A172 (cell line): ENCODE results near the gene KCNMA1. TPM values are rescaled to one million over a fixed set of nuclear protein-coding genes. Genes with fewer than 3 reads are reported as not detected.
A peak's percentile ranks its signal among the peaks of the same experiment; 100 is the strongest.
"Not testable (repeated sequence)": the region's sequence is repeated elsewhere in the genome, so short reads cannot be mapped to it uniquely, and the experiment has no call there.

Experiments used
- DNase-seq: peaks from one replicate; pipeline ENCODE4 v3.0.0-alpha.2; 2015; ENCODE audit warnings: low spot score
- total RNA-seq: library from RNA; depleted of rRNA; stranded (reverse); fragments of >200 nt; shearing (Covaris generic); gene quantifications from 2 replicates; pipeline ENCODE4 v1.2.3, GENCODE V29; 2014

KCNMA1 gene
- total RNA-seq, 1 experiment from 2014 or later, result 50.7 TPM

DNA sequence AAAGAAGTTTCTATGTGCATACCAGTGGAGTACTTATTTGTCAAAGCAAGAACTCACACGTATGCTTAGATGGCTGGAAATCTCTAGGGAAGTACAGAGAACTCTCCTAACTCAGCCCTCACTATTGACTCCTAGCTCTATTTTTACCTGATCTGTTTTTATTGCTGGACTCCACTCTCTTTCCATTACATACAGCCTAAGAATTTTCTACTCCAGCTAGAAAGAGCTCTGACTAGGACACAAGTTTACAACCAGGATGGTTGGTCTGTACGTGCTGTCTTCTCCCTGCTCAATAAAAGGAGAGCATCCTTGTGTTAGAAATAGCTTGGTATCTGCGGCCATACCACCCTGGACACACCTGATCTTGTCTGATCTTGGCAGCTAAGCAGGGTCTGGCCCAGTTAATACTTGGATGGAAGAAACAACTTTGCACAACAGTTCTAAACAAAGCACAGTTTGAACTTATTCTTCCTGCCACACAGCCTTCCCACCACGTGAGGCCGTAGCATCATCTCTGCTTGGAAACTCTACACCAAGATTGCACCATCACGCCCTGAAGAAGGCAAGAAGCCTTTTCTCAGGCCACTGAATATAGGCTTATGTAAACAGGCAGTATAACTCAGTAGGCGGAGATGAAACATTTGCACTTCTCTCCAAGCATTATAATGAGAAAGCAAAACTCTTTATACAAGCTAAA, 50.7 kb downstream of the KCNMA1 start:
- no peak for DNase-seq

DNA sequence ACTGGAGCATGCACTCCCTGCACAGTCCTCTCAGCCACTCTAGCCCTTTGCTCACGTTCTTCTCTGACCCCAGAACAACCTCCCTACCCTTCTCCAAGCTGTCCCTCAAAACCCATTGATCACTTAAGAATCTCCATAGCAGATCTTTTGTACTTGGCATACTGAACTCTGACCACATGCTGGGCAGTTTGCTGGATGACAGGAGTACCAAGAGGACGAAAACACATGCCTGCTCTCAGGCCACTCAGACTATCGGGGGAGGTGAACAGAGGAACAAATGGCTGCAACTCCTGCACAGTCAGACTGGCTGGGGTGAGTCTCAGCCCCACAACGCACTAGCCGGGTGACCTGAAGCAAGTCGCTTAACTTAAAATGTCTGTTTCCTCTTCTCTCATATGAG, 52.7 kb downstream of the KCNMA1 start:
- DNase-seq, result no peak

DNA sequence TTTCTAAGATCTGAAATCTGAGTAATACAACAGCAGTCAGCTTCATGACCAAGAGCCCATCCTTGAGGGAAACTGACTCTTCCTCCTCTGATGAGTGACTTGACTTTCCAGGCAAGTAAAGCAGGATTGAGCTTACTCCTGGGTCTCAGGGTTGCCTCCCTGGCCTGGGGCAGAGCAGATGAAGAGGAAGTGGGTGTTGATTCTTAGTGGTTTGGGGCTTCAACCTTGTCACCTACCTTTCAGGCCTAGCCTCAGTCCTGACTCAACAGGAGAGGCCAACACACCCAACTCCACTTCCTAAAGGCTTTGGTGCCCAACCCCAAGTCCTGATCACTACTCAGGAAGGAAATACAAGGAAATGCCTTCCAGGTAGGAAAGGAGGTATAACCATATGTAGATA, 54.1 kb downstream of the KCNMA1 start:
- no peak for DNase-seq

DNA sequence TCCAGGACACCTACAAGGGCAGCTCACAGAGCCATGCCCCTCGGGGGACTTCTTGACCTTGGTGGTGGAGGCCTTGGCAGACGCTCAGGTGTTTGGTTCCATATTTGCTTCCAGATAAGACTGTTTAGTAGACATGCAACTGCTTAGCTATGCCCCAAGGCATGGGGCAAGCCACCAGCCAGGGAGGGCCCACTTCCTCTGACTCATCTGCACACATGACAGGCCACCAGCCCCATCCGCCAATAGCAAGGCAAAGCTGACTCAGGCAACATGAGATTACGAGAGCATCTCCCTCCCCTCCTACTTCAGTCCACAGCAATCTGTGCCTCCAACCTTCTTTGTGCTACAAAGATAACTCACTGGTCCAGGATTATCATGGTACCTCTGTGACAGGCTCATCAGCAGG, 54.9 kb downstream of the KCNMA1 start:
- peak; percentile 99 for DNase-seq

DNA sequence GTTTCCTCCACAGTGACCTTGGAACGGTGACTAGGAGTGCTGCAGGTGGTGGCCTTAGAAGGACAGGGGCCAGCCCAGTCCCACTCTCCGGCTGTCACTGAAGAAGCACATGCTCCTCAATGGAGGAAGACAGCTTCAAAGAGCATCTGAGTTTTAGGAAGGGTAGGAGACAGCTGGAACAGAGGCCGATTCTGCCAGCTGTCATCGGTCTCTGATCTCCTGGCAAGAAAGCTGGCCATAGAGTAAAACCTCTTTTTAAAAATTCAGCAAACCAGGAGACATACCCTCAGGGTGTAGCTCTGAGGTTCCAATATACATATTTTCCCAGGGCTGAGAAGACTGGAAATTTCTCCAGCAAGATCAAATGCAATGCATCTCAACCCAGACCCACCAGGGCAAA, 55.9 kb downstream of the KCNMA1 start:
- no peak for DNase-seq

DNA sequence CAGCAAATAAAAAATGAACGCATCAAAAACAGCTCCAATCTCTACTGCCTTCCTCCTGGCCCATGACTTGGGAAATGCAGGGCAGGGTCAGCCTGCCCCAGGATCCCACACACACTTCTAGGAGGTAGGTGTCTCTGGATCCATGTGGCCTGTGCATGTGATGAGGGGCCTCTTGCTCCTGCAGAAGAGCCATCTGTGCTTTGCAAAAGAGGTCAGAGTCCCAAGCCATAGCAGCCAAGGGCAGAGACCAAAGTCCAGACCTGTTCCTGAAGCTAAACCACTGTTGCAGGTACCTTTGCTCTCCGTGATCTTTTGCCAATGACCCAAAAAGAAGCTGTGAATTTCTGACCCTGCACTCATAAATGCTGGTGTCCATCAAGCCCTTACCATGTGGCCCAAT, 57.1 kb downstream of the KCNMA1 start:
- DNase-seq, result no peak

DNA sequence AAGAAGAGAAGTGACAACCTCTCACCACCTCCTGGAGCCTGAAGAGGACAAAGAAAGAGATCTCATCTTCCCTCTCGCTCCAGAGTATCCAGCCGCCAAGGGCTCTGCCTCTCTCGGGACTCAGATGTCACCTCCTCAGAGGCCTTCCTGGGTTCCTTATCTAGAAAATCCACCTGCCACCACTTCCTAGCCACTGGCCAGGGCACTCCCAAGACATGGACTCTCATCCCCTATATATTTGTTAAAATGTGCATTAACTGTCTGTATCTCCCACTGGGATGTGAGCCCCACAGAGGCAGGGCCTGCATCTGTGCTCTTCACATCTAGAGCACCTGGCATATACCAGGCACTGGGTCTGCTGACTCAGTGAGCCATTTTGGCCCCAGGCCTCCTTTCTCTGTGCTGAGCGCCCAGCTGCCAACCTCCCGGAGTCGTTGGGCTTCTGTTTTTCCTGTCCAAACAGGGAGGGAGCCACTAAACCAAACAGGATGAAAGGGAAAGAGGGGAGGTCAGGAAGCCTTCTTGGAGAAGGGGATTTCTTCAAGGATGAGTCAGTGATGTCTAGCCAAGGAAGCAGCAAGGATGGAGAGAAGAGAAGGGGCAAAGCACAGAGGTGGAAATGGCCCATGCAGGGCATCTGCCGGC, 58.9 kb downstream of the KCNMA1 start:
- DNase-seq, result peak; percentile 93

DNA sequence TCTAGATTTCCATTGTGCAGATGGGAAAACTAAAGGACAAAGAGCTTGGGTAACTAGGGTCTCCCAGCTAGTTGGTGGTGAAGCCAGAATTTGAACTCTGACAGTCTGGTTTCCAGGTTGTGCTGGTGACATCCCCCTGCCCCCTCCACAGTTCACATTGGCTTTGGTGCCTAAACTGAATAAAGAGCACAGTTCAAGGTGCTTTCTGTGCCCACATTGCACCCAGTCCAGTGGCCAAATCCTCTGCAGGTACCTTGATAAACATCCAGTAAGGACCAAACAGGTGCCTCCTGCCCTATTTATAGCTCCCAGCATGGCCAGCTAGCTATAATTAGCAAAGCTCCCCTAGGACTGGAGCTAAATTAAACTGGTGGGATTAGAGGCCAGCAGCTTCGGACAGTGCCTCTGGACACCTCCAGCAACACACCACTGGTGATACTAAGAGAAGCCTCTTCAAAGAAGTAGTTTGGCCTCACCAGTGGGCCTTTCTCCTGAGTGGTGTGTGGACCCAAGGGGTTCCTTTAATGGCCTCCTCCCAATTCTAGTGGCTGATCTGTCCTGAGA, 59.9 kb downstream of the KCNMA1 start:
- DNase-seq, result no peak

DNA sequence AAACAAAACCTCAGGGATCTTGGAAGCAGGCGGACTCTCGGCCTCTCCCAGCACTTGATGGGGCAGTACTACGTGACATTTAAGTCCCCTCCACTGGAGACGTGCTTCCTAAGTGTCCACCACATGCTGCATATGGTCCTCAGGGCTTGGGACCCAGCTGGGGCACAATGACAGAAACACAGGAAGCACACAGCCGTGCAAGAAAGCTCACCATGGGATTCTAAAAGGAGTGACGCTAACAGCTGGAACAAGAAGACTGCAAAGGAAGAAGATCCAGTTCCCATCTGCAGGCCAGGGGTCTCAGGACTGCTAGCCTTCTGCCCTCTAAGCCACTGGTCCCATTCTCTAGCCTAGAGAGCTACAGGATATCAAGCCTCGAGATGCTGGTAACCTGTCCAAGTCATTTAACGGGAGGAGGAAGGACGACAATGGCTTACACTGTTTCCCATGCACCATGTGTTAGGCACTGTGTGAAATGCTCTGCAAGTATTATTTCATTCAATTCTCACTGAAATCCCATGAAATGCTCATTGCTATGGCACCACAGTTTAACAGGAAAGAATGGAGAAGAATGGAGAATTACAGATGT, 61.1 kb downstream of the KCNMA1 start:
- no peak for DNase-seq

DNA sequence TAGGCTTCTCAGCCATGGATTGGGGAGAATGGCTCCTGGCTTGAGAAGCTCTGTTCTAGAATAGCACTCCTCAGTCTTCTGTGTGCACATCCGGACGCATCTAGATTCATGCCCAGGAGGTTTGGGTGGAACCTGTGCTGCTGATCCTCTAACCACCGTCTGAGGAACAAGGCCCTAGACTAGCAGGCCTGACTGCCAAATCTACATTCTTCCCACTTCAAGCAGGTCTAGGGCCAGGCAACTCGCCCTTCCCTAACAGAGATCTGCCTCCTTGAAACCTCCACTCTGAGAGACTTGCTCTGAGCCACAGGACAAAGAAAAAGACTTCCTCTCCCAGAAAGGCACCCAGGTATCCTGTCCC, 61.6 kb downstream of the KCNMA1 start:
- DNase-seq, result no peak

DNA sequence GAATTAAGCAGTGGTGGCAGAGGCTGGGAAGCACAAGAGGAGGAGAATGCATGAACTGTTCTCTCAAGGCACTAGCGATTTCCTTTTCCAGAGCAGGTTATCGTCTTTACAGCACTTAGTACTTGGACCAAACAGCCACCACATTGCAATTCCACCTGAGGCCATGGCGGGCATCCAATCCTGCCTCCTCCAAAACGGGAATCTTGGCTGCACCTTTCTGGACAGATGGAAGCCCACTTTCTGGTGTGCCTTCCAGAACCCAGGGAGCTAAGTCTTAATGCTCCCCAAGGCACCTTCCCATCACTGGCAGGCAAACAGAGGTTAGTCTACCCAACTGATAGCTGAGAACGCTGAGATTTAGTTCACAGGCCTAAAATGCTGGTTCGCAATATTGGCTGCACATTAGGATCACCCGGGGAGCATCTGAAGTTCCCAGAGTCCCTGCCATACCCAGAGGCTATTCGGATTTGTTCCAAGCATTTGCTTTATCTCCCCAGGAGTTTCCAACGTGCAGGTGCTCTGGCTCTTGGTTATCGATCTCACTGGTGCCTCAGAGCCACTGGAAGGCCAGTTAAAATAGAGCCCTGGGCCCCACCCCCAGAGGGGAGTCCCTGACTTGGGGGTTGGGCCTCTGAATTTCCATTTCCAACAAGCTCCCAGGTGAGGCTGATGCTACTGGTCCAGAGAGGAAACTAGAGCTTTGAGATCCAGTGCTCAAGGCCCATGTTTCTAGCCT, 62.2 kb downstream of the KCNMA1 start:
- DNase-seq, result no peak

DNA sequence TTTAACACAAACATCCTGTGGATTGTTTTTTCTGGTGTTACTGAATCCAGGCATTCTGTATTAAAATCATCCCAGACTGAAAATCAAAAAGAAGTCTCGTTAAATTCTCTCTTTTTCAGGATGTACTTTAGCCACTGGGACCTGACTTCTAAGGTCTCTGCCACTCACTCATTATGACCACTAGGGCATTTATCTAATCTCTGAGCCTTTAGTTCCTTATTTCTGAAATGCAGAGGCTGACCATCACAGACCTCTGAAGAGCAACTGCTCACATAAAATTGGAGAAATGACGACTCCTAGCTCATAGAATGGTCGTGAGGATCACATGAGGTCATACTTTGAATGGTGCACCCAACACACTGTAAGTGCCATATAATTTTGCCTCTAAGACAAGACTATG, 63.2 kb downstream of the KCNMA1 start:
- no peak for DNase-seq

DNA sequence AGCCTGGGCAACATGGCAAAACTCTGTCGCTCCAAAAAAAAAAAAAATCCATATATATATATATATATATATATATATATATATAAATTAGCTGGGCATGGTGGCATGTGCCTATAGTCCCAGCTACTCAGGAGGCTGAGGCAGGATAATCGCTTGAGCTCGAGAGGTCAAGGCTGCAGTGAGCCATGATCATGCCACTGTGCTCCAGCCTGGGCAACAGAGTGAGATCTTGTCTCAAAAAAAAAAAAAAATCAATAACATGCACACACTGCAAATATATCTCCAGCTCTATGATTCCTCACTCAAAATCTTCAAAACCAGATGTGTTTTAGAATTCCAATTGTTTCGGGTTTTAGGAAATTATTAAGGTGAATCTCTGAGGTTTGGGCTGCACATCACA, 65.1 kb downstream of the KCNMA1 start:
- not testable (repeated sequence) for DNase-seq

DNA sequence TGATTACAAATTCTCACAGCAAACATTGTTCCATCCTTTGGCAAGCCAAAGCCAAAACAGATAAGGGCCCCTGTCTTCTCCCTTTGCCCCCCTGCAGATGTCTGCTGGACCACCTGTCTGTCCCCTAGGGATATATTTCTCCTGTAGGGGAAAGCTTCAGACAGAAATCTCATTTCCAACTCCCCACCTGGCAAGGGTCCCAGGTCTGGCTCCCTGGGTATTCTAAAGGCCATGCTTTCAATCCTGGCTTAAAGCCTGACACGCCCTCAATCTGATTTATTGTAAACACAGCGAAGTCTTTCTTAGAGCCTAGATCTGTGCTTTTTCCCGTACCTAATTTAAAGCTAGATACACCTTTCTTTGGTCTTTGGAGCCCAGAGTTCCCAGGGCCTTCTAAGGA, 66.1 kb downstream of the KCNMA1 start:
- no peak for DNase-seq

DNA sequence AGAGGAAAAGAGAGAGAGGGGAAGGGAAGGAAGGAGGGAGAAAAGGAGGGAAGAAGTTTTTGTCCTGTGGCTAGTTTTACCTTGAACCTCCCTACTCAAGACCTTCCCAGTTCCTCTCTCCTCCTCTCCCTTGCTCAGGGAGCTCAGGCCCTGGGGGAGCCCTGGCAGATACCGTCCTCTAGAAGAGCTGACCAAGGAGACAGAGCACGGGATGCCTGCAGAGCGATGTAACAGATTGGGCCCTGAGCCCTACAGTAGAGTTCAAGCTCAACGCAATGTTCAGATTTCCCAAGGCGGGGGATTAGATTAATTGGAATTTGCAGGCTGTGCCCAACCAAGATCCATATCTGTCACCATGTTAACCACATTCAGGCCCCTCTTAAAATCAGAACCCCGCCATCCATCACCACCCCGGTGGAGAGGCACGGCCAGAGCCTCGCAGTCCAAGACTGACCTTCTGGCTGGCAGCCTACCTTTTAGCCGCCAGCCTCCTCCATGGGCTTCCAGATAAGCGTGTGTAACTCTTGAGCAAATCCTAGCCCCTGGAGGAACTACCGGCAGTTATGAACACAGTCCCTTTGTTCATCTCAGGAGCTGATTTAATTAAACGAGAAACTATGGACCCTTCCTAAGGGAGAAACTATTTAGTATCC, 70.6 kb downstream of the KCNMA1 start:
- no peak for DNase-seq

DNA sequence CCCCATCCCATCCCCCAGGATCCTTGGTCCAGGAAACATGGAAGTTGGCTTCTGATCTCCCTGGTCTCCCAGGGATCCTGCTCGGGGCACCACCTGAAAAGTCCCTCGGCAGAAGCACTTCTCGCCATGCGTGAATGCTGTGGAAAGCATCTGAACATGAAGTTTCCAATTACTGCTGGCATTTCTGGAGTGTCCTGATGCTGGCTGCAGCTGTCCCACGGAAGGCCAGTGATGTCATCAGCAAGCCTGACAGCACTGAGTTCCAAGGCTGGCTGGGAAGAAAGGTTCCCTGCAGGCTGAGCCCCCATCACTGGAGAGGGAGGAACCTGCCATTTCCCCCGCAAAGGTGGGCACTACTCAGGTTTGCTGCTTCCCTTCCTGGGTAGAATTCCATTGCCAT, 71.4 kb downstream of the KCNMA1 start:
- no peak for DNase-seq

DNA sequence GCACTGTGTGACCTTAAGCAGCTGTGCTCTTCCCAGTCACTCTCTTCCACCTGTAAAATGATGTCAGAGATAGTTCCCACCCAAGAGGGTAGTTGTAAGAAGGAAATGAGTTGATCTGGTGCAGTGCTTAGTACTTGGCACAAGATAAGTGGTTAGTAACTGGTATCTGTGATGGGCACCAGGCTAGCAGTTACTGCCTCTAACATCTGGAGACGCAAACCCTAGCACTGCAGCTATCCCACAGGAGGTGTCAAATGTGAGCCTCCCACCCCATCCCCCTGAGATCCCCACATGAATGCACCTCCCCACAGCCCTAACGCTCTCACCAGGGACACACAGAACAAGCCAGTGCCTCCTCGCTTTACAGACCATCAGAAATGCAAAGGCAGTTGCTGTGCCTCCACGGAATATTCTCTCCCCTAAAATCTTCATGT, 72.0 kb downstream of the KCNMA1 start:
- peak; percentile 75 for DNase-seq

DNA sequence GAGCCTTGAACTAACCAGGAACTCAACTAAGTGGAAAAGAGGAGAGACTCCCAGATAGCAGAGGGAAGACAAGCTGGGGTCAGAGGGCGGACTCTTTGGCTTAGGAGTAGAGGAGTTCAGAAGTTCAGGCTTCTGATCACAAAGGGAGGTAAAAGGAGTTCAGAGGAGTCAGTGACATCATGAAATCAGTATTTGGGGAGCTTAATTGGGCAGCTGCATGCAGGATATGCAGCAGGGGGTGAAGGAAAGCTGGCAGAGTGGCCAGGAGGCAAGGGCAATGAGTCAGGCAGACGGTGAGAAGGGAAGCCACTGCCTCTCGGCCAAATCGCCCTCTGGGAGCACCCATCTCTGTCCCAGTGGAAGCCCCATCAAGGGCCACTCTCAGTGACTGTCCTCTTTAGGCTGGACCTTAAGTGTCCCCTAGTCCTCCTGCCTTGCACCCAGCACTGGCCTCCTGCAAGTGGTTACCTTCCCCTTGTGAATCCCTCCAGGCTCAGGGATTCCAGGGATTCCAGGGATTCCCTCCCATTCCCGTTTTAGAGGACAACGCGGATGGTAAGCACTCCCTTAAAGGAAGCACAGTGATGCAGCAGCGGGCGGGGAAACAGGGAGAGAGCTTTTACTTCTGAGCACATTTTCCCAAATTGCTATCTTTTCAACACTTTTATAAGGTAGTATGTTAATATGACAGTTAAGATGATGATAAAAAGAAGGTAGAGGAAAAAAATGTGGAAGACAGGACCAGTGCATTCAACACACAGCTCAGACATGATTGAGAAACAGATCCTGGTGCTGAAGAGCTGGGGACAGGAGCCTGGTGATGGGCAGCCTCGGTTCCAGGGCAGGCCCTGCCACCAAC, 72.6 kb downstream of the KCNMA1 start:
- peak; percentile 97 for DNase-seq

DNA sequence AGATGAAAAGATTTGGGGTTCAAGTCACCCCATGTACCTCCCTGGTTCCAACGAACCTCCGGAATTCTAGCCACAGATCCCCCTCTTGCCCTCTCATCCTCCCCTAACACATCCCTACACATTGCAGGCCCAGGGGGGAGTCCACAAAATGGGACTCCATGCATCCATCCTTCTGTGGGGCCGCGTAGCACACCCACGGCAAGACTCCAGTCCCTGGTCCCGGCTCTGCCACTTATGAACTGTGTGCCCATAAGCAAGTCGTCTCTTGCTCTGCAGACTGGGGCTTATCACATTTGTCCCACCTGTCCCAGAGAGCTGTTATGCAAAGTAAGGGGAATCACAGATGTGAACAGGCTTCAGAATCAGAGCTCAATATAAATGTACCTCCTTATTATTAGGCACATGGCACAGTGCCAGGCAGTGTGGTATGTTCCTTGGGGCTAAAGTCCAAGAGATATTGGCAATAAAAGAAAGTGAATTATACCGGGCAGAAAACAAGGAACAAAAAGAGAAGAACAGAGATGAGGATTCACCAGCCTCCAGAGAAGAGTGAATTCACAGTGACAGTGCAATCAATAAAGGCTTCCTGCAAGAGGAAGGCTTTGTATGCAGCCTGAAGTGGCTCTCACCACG, 73.9 kb downstream of the KCNMA1 start:
- no peak for DNase-seq

DNA sequence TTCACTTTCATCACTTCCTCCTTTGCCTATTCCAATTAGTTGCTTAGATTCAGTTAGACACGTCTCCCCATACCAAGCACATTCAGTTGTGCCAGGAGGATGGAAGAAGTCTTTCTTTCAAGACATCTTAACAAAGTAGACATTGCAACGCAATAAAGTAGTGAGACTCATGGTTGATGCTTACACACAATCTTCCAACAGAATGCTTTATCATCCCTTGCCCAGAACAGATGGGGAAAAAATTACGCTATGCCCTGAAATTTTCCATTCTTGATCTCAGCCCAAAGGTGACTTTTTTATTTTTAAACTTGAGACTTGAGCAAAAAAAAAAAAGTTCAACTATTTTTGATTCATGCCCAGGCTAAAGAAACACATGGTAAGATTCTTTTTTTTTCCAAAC, 74.9 kb downstream of the KCNMA1 start:
- DNase-seq, result no peak
